ENCODE results near the gene EXOC3L2.

The EXOC3L2 gene

GRCh38 chr19:45250832-45251451, 5.7 kb upstream of the EXOC3L2 start, which contains the start of gene MARK4:
Gene MARK4, plus strand, starts transcription at chr19:45251271. Its CDS starts 318 bp downstream, at chr19:45251589.
- H3K4me2 ChIP-seq (ENCODE audit: low read depth, low read length) = peak within 1 kb of the TSS; percentile 99
- peak within 1 kb of the TSS; percentile 100 for H2AFZ ChIP-seq (ENCODE audit: low read length)
- no peaks in the 10 kb centered on the region for H3K36me3 ChIP-seq (replicated peaks; ENCODE audit: insufficient read depth, low read length)
- H3K4me3 ChIP-seq (ENCODE audit: low read length) = peak within 1 kb of the TSS; percentile 87
- no peak within 1 kb of the TSS for H3K27ac ChIP-seq (ENCODE audit: low read length)
- DNase-seq = peak; percentile 53
- H3K79me2 ChIP-seq (ENCODE audit: low read length) = peaks cover 9% of the 10 kb centered on the region; the same call in 1 of the 2 replicates
- H3K9me3 ChIP-seq (replicated peaks; ENCODE audit: insufficient read depth, low read length) = no peaks in the 10 kb centered on the region
- peak within 1 kb of the TSS; percentile 57; the same call in 1 of the 2 replicates for H3K9ac ChIP-seq (ENCODE audit: low read length)
- no peaks in the 10 kb centered on the region for H4K20me1 ChIP-seq (ENCODE audit: insufficient read depth, low read length)
- TF ChIP-seq CTCF (IDR thresholded peaks at IDR 0.05; ENCODE audit: low read length) (no peak), EZH2phosphoT487 (IDR thresholded peaks at IDR 0.05; ENCODE audit: low read length) (no peak), EZH2 (optimal IDR thresholded peaks at IDR 0.05; ENCODE audit: low read depth, low read length) (no peak)
- H3K9me2 ChIP-seq (replicated peaks; ENCODE audit: insufficient read depth, low read length) = no peaks in the 10 kb centered on the region
- peaks cover 11% of the 10 kb centered on the region; the same call in 1 of the 2 replicates for H3K4me1 ChIP-seq (ENCODE audit: low read length)
- H3K27me3 ChIP-seq (replicated peaks; ENCODE audit: insufficient read depth, low read length) = peaks cover 14% of the 10 kb centered on the region
- 0 out of 2 replicates have a peak, but pooled peaks cover 4% of the 10 kb centered on the region for H3F3A ChIP-seq (ENCODE audit: insufficient read depth, low read length)

GRCh38 chr19:45250216-45250831, 5.1 kb upstream of the EXOC3L2 start:
- peaks cover 14% of the 10 kb centered on the region for H3K27me3 ChIP-seq (replicated peaks; ENCODE audit: insufficient read depth, low read length)
- H3K4me2 ChIP-seq (ENCODE audit: low read depth, low read length) = peak overlapping the region; percentile 99
- H4K20me1 ChIP-seq (ENCODE audit: insufficient read depth, low read length) = no peaks in the 10 kb centered on the region
- H3K27ac ChIP-seq (ENCODE audit: low read length) = no peak overlapping the region
- H3K36me3 ChIP-seq (replicated peaks; ENCODE audit: insufficient read depth, low read length) = no peaks in the 10 kb centered on the region
- peak overlapping the region; percentile 100 for H2AFZ ChIP-seq (ENCODE audit: low read length)
- no peaks in the 10 kb centered on the region for H3K9me2 ChIP-seq (replicated peaks; ENCODE audit: insufficient read depth, low read length)
- peak overlapping the region; percentile 87 for H3K4me3 ChIP-seq (ENCODE audit: low read length)
- peaks cover 11% of the 10 kb centered on the region; the same call in 1 of the 2 replicates for H3K4me1 ChIP-seq (ENCODE audit: low read length)
- peak overlapping the region; percentile 25; the same call in 1 of the 2 replicates for H3K9ac ChIP-seq (ENCODE audit: low read length)
- 0 out of 2 replicates have a peak, but pooled peaks cover 4% of the 10 kb centered on the region for H3F3A ChIP-seq (ENCODE audit: insufficient read depth, low read length)
- DNase-seq = peak; percentile 39
- H3K9me3 ChIP-seq (replicated peaks; ENCODE audit: insufficient read depth, low read length) = no peaks in the 10 kb centered on the region
- TF ChIP-seq EZH2 (optimal IDR thresholded peaks at IDR 0.05; ENCODE audit: low read depth, low read length) (no peak), EZH2phosphoT487 (IDR thresholded peaks at IDR 0.05; ENCODE audit: low read length) (no peak), CTCF (IDR thresholded peaks at IDR 0.05; ENCODE audit: low read length) (no peak)
- H3K79me2 ChIP-seq (ENCODE audit: low read length) = peaks cover 9% of the 10 kb centered on the region; the same call in 1 of the 2 replicates

GRCh38 chr19:45249261-45250033, 4.2 kb upstream of the EXOC3L2 start:
- H3K79me2 ChIP-seq (ENCODE audit: low read length) = peaks cover 9% of the 10 kb centered on the region; the same call in 1 of the 2 replicates
- no peaks in the 10 kb centered on the region for H3K36me3 ChIP-seq (replicated peaks; ENCODE audit: insufficient read depth, low read length)
- H2AFZ ChIP-seq (ENCODE audit: low read length) = no peak overlapping the region
- peaks cover 11% of the 10 kb centered on the region; the same call in 1 of the 2 replicates for H3K4me1 ChIP-seq (ENCODE audit: low read length)
- no peak overlapping the region for H3K4me2 ChIP-seq (ENCODE audit: low read depth, low read length)
- H3F3A ChIP-seq (ENCODE audit: insufficient read depth, low read length) = 0 out of 2 replicates have a peak, but pooled peaks cover 4% of the 10 kb centered on the region
- no peak for DNase-seq
- H3K27me3 ChIP-seq (replicated peaks; ENCODE audit: insufficient read depth, low read length) = peaks cover 22% of the 10 kb centered on the region
- no peaks in the 10 kb centered on the region for H3K9me2 ChIP-seq (replicated peaks; ENCODE audit: insufficient read depth, low read length)
- no peak overlapping the region for H3K27ac ChIP-seq (ENCODE audit: low read length)
- H3K9me3 ChIP-seq (replicated peaks; ENCODE audit: insufficient read depth, low read length) = no peaks in the 10 kb centered on the region
- no peak overlapping the region for H3K4me3 ChIP-seq (ENCODE audit: low read length)
- H4K20me1 ChIP-seq (ENCODE audit: insufficient read depth, low read length) = no peaks in the 10 kb centered on the region
- no peak for TF ChIP-seq EZH2 (optimal IDR thresholded peaks at IDR 0.05; ENCODE audit: low read depth, low read length)
- no peak for TF ChIP-seq EZH2phosphoT487 (IDR thresholded peaks at IDR 0.05; ENCODE audit: low read length)
- no peak for TF ChIP-seq CTCF (IDR thresholded peaks at IDR 0.05; ENCODE audit: low read length)
- H3K9ac ChIP-seq (ENCODE audit: low read length) = no peak overlapping the region
